Thyroid gland (tissue), 4 donors: ENCODE results near the gene C19orf73. TPM values are rescaled to one million over a fixed set of nuclear protein-coding genes. Genes with fewer than 3 reads are reported as not detected.

Experiments
- DNase-seq, 2 donors: peaks; one replicate each; pipeline ENCODE4 v3.0.0-alpha.2; 2019
- H3K27ac ChIP-seq, 3 donors: fragments of 200-600 bp; sonication (generic); 1 replicate in 2 of 3; 2 replicates in 1 of 3; pipeline ENCODE4 v1.5.1; 2016 to 2019; ENCODE audit warnings: mild to moderate bottlenecking in 1 of 3, moderate library complexity in 1 of 3
- H3K27me3 ChIP-seq: fragments of 200-600 bp; sonication (generic); one replicate; pipeline ENCODE4 v1.5.1; 2019
- H3K36me3 ChIP-seq, 2 donors: fragments of 200-600 bp; sonication (generic); one replicate each; pipeline ENCODE4 v1.5.1; 2016 to 2019
- H3K4me1 ChIP-seq, 2 donors: fragments of 200-600 bp; sonication (generic); one replicate each; pipeline ENCODE4 v1.5.1; 2017 to 2019
- H3K4me3 ChIP-seq, 3 donors: fragments of 200-600 bp; sonication (generic); replicated peaks in 1 of 3; 1 replicate in 2 of 3; 2 replicates in 1 of 3; pipeline ENCODE4 v1.5.1; 2016; ENCODE audit warnings: mild to moderate bottlenecking in 1 of 3
- H3K9me3 ChIP-seq: fragments of 200-600 bp; sonication (generic); one replicate; pipeline ENCODE4 v1.5.1; 2017
- CTCF ChIP-seq, 6 experiments: fragments of 200-600 bp in 3 of 6; fragments of 450-650 bp in 3 of 6; sonication (generic) in 3 of 6; IDR thresholded peaks; one replicate each; pipeline ENCODE4 v1.5.1; 2016 to 2019; ENCODE audit warnings: antibody characterized with exemption in 6 of 6, mild to moderate bottlenecking in 2 of 6, inconsistent platforms in 1 of 6, moderate library complexity in 1 of 6
- POLR2A ChIP-seq, 2 donors: fragments of 450-650 bp; IDR thresholded peaks; one replicate each; pipeline ENCODE4 v1.6.1; 2017; ENCODE audit warnings: antibody characterized with exemption in 2 of 2, mild to moderate bottlenecking in 2 of 2, moderate library complexity in 1 of 2
- WGBS, 2 donors: methylation state at CpG; one replicate each; pipeline ENCODE4 v1.1.5; 2017; 5-methylcytosine and 5-hydroxymethylcytosine counted together
- intact Hi-C: fragments of 100-400 bp; cut with DNase I; formaldehyde crosslinking; loops from one replicate; pipeline ENCODE4 v1.15.1; 2023
- total RNA-seq, 4 donors: library from RNA; depleted of rRNA; stranded (reverse); fragments of >200 nt; gene quantifications; one replicate each; pipeline ENCODE4 v1.2.3, GENCODE V29; 2016

The C19orf73 gene
- total RNA-seq, 4 donors from 2014 or later = 1.7 to 13.4 (median 6.1) TPM

- TF ChIP-seq POLR2A (IDR thresholded peaks at IDR 0.05) (no peak), CTCF (IDR thresholded peaks at IDR 0.05) (no peak)
- Histone ChIP-seq H3K36me3 (peaks cover 73 to 90% of the 10 kb centered on the region in 2 donors), H3K27me3 (no peaks in the 10 kb centered on the region), H3K4me3 (no peak overlapping the region), H3K27ac (no peak overlapping the region), H3K9me3 (no peaks in the 10 kb centered on the region), H3K4me1 (peaks cover 0 to under 1% of the 10 kb centered on the region in 2 donors)
- intact Hi-C loops = no loop called here
- no peak for DNase-seq
- 85 to 86% methylated on average over 29 to 30 of the region's 30 CpGs for whole genome bisulfite sequencing, 2 donors
These were observed 14.6 kb downstream of the C19orf73 start for GRCh38 chr19:49104229-49104864.

GRCh38 chr19:49103331-49104085 lies 15.4 kb downstream of the C19orf73 start:
- Histone ChIP-seq H3K4me1 (peaks cover 5 to 9% of the 10 kb centered on the region in 2 donors), H3K36me3 (peaks cover 73 to 92% of the 10 kb centered on the region in 2 donors), H3K27ac (no peak overlapping the region), H3K4me3 (no peak overlapping the region), H3K9me3 (no peaks in the 10 kb centered on the region), H3K27me3 (no peaks in the 10 kb centered on the region)
- TF ChIP-seq POLR2A (IDR thresholded peaks at IDR 0.05) (no peak), CTCF (IDR thresholded peaks at IDR 0.05) (no peak)
- intact Hi-C loops = no loop called here
- 86 to 90% methylated on average over 20 to 24 of the region's 33 CpGs for WGBS, 2 donors
- DNase-seq = no peak

- Histone ChIP-seq H3K4me1 (peaks cover 8 to 19% of the 10 kb centered on the region in 2 donors), H3K27ac (no peak overlapping the region), H3K27me3 (no peaks in the 10 kb centered on the region), H3K4me3 (no peak overlapping the region), H3K9me3 (no peaks in the 10 kb centered on the region), H3K36me3 (peaks cover 63 to 83% of the 10 kb centered on the region in 2 donors)
- TF ChIP-seq POLR2A (IDR thresholded peaks at IDR 0.05) = no peak
- no peak for TF ChIP-seq CTCF (IDR thresholded peaks at IDR 0.05)
- no peak for DNase-seq
- WGBS, 2 donors = 93% methylated on average over 2 to 10 of the region's 12 CpGs
- intact Hi-C loops = no loop called here
These were observed 16.6 kb downstream of the C19orf73 start for GRCh38 chr19:49102303-49102702.

GRCh38 chr19:49101160-49101559 lies 17.8 kb downstream of the C19orf73 start:
- TF ChIP-seq CTCF (IDR thresholded peaks at IDR 0.05) = no peak
- no peak for TF ChIP-seq POLR2A (IDR thresholded peaks at IDR 0.05)
- Histone ChIP-seq H3K36me3 (peaks cover 70 to 73% of the 10 kb centered on the region in 2 donors), H3K4me3 (no peak overlapping the region), H3K27me3 (no peaks in the 10 kb centered on the region), H3K27ac (no peak overlapping the region), H3K4me1 (peaks cover 8 to 19% of the 10 kb centered on the region in 2 donors), H3K9me3 (no peaks in the 10 kb centered on the region)
- WGBS, 2 donors = 89 to 91% methylated on average over 12 of the region's 12 CpGs
- intact Hi-C loops = no loop called here
- DNase-seq = no peak

GRCh38 chr19:49098795-49099194 lies 20.1 kb downstream of the C19orf73 start:
- no peaks in the 10 kb centered on the region for H3K9me3 ChIP-seq
- 39 to 49% methylated on average over 4 of the region's 4 CpGs for WGBS, 2 donors
- intact Hi-C loops = loop anchor here (5.0 kb wide), 2 partner anchors 49 to 114 kb away; no protein-coding TSS in a partner anchor
- DNase-seq = peak; percentile 15 to 37
- H3K4me3 ChIP-seq = no peak overlapping the region
- TF ChIP-seq POLR2A (IDR thresholded peaks at IDR 0.05) = no peak
- H3K27me3 ChIP-seq = no peaks in the 10 kb centered on the region
- peak overlapping the region in 1 of 3 donors; percentile 63 for H3K27ac ChIP-seq
- H3K4me1 ChIP-seq = peaks cover 8 to 22% of the 10 kb centered on the region in 2 donors
- peaks cover 60 to 61% of the 10 kb centered on the region in 2 donors for H3K36me3 ChIP-seq
